Mesendoderm (in vitro differentiated cells): Measurements from ENCODE around the gene C1orf210.

Source experiments
- DNase-seq: peaks from one replicate; pipeline ENCODE4 v3.0.0; 2013
- H2AK5ac ChIP-seq: 2 replicates; pipeline ENCODE4 v1.6.1; 2013; ENCODE audit warnings: low read length, inconsistent platforms
- H2BK120ac ChIP-seq: 2 replicates; pipeline ENCODE4 v1.6.1; 2013; ENCODE audit warnings: low read depth, mild to moderate bottlenecking, low read length, moderate library complexity, mixed read lengths
- H2BK15ac ChIP-seq: replicated peaks from 2 replicates; pipeline ENCODE4 v1.6.1; 2013; ENCODE audit warnings: low read depth, mild to moderate bottlenecking, moderate library complexity
- H2BK5ac ChIP-seq: 2 replicates; pipeline ENCODE4 v1.6.1; 2013; ENCODE audit warnings: low read length, inconsistent platforms
- H3K18ac ChIP-seq: 2 replicates; pipeline ENCODE4 v1.6.1; 2013; ENCODE audit warnings: mild to moderate bottlenecking, low read length, mixed read lengths
- H3K23ac ChIP-seq: one replicate; pipeline ENCODE4 v1.6.1; 2013; ENCODE audit warnings: low read length
- H3K27ac ChIP-seq: 2 replicates; pipeline ENCODE4 v1.5.1; 2013; ENCODE audit warnings: low read depth, mild to moderate bottlenecking, inconsistent platforms, low read length, moderate library complexity
- H3K27me3 ChIP-seq: 2 replicates; pipeline ENCODE4 v1.6.1; 2013; ENCODE audit warnings: low read length, control low read depth, mild to moderate bottlenecking, inconsistent platforms; ENCODE audit not compliant: insufficient read depth, poor library complexity
- H3K36me3 ChIP-seq: 2 replicates; pipeline ENCODE4 v1.6.1; 2013; ENCODE audit warnings: low read length, inconsistent platforms; ENCODE audit not compliant: control insufficient read depth, insufficient read depth
- H3K4ac ChIP-seq: one replicate; pipeline ENCODE4 v1.6.1; 2013; ENCODE audit warnings: low read depth, mild to moderate bottlenecking, low read length, moderate library complexity
- H3K4me1 ChIP-seq: 2 replicates; pipeline ENCODE4 v1.6.1; 2013; ENCODE audit warnings: low read depth, low read length, inconsistent platforms; ENCODE audit not compliant: control insufficient read depth
- H3K4me2 ChIP-seq: 2 replicates; pipeline ENCODE4 v1.6.1; 2013; ENCODE audit warnings: low read length
- H3K4me3 ChIP-seq: 2 replicates; pipeline ENCODE4 v1.5.1; 2013; ENCODE audit warnings: mild to moderate bottlenecking, low read length
- H3K56ac ChIP-seq: one replicate; pipeline ENCODE4 v1.6.1; 2013; ENCODE audit warnings: low read length
- H3K79me1 ChIP-seq: 2 replicates; pipeline ENCODE4 v1.6.1; 2013; ENCODE audit warnings: low read length, inconsistent platforms
- H3K79me2 ChIP-seq: 2 replicates; pipeline ENCODE4 v1.6.1; 2013; ENCODE audit warnings: mild to moderate bottlenecking, low read length; ENCODE audit not compliant: control insufficient read depth, insufficient read depth
- H3K9ac ChIP-seq: 2 replicates; pipeline ENCODE4 v1.6.1; 2013; ENCODE audit warnings: low read length, inconsistent platforms
- H4K5ac ChIP-seq: one replicate; pipeline ENCODE4 v1.6.1; 2013; ENCODE audit warnings: low read length
- H4K8ac ChIP-seq: one replicate; pipeline ENCODE4 v1.6.1; 2013; ENCODE audit warnings: low read depth, mild to moderate bottlenecking, control low read depth, low read length, moderate library complexity
- WGBS: extraction: QIAGEN DNeasy Blood & Tissue Kit; methylation state at CpG from one replicate; pipeline ENCODE4 v1.1.7; 2013; ENCODE audit warnings: low lambda C conversion rate, missing lambda C conversion rate; ENCODE audit not compliant: insufficient coverage; ENCODE audit errors: extremely low coverage; 5-methylcytosine and 5-hydroxymethylcytosine counted together

C1orf210 gene

GRCh38 chr1:43302201-43302600 is 16.8 kb upstream of the C1orf210 start:
- Histone ChIP-seq H3K23ac (no peak overlapping the region), H3K9ac (no peak overlapping the region), H3K27ac (no peak overlapping the region), H3K4me1 (no peaks in the 10 kb centered on the region), H4K5ac (no peak overlapping the region), H3K4ac (no peak overlapping the region), H4K8ac (no peak overlapping the region), H2AK5ac (no peak overlapping the region), H3K79me2 (no peaks in the 10 kb centered on the region), H3K79me1 (no peaks in the 10 kb centered on the region), H2BK15ac (no peak overlapping the region), H3K18ac (no peak overlapping the region), H3K56ac (no peak overlapping the region), H3K36me3 (no peaks in the 10 kb centered on the region), H2BK120ac (no peak overlapping the region), H3K27me3 (no peaks in the 10 kb centered on the region), H2BK5ac (no peak overlapping the region), H3K4me3 (no peak overlapping the region), H3K4me2 (no peak overlapping the region)
- no peak for DNase-seq
- WGBS = no CpG with 5 or more reads among the region's 1 CpG

GRCh38 chr1:43300378-43301094 is 15.2 kb upstream of the C1orf210 start, which contains the start of gene TIE1:
Gene TIE1 (plus strand): TSS chr1:43300982. CDS start chr1:43301072, 90 bp downstream.
- DNase-seq = no peak
- Histone ChIP-seq H3K56ac (no peak within 1 kb of the TSS), H3K36me3 (no peaks in the 10 kb centered on the region), H3K27ac (no peak within 1 kb of the TSS), H3K9ac (no peak within 1 kb of the TSS), H3K23ac (no peak within 1 kb of the TSS), H4K5ac (no peak within 1 kb of the TSS), H2AK5ac (no peak within 1 kb of the TSS), H4K8ac (no peak within 1 kb of the TSS), H3K79me2 (no peaks in the 10 kb centered on the region), H3K4me2 (no peak within 1 kb of the TSS), H3K4me1 (no peaks in the 10 kb centered on the region), H3K4ac (no peak within 1 kb of the TSS), H3K79me1 (no peaks in the 10 kb centered on the region), H3K27me3 (no peaks in the 10 kb centered on the region), H2BK15ac (no peak within 1 kb of the TSS), H3K18ac (no peak within 1 kb of the TSS), H2BK5ac (no peak within 1 kb of the TSS), H3K4me3 (no peak within 1 kb of the TSS), H2BK120ac (no peak within 1 kb of the TSS)
- WGBS = no CpG with 5 or more reads among the region's 10 CpGs

GRCh38 chr1:43299101-43299500 is 13.7 kb upstream of the C1orf210 start:
- H2BK120ac ChIP-seq = no peak overlapping the region
- no peak overlapping the region for H2AK5ac ChIP-seq
- no peaks in the 10 kb centered on the region for H3K79me2 ChIP-seq
- no peak overlapping the region for H3K4ac ChIP-seq
- no peak overlapping the region for H4K5ac ChIP-seq
- H3K4me3 ChIP-seq = no peak overlapping the region
- H4K8ac ChIP-seq = no peak overlapping the region
- no peak overlapping the region for H3K56ac ChIP-seq
- no peak overlapping the region for H3K9ac ChIP-seq
- H3K27me3 ChIP-seq = no peaks in the 10 kb centered on the region
- no peak overlapping the region for H3K18ac ChIP-seq
- H3K4me1 ChIP-seq = no peaks in the 10 kb centered on the region
- no peaks in the 10 kb centered on the region for H3K79me1 ChIP-seq
- DNase-seq = no peak
- no peak overlapping the region for H3K27ac ChIP-seq
- no peak overlapping the region for H2BK5ac ChIP-seq
- H3K4me2 ChIP-seq = no peak overlapping the region
- no peak overlapping the region for H2BK15ac ChIP-seq
- H3K23ac ChIP-seq = no peak overlapping the region
- no peaks in the 10 kb centered on the region for H3K36me3 ChIP-seq

- no peaks in the 10 kb centered on the region for H3K27me3 ChIP-seq
- no peaks in the 10 kb centered on the region for H3K79me1 ChIP-seq
- H4K8ac ChIP-seq = no peak overlapping the region
- no peak overlapping the region for H3K4me2 ChIP-seq
- no peak overlapping the region for H3K27ac ChIP-seq
- no peak overlapping the region for H4K5ac ChIP-seq
- no peak overlapping the region for H3K23ac ChIP-seq
- DNase-seq = no peak
- H2BK15ac ChIP-seq = no peak overlapping the region
- H2AK5ac ChIP-seq = no peak overlapping the region
- no peaks in the 10 kb centered on the region for H3K36me3 ChIP-seq
- H3K4me3 ChIP-seq = no peak overlapping the region
- H3K4ac ChIP-seq = no peak overlapping the region
- no peak overlapping the region for H3K9ac ChIP-seq
- H3K56ac ChIP-seq = no peak overlapping the region
- H2BK120ac ChIP-seq = no peak overlapping the region
- no CpG with 5 or more reads among the region's 1 CpG for WGBS
- no peak overlapping the region for H3K18ac ChIP-seq
- no peaks in the 10 kb centered on the region for H3K79me2 ChIP-seq
- H3K4me1 ChIP-seq = no peaks in the 10 kb centered on the region
- H2BK5ac ChIP-seq = no peak overlapping the region
Measured at GRCh38 chr1:43298055-43298454, 12.7 kb upstream of the C1orf210 start.

GRCh38 chr1:43296207-43296606 is 10.8 kb upstream of the C1orf210 start:
- no peak overlapping the region for H4K8ac ChIP-seq
- no peak for DNase-seq
- H3K27me3 ChIP-seq = no peaks in the 10 kb centered on the region
- WGBS = no CpG with 5 or more reads among the region's 1 CpG
- H3K27ac ChIP-seq = no peak overlapping the region
- no peak overlapping the region for H3K4me2 ChIP-seq
- H2AK5ac ChIP-seq = no peak overlapping the region
- H3K36me3 ChIP-seq = no peaks in the 10 kb centered on the region
- no peak overlapping the region for H2BK120ac ChIP-seq
- H3K4me3 ChIP-seq = no peak overlapping the region
- no peak overlapping the region for H3K9ac ChIP-seq
- H3K23ac ChIP-seq = no peak overlapping the region
- no peak overlapping the region for H3K18ac ChIP-seq
- H3K79me2 ChIP-seq = no peaks in the 10 kb centered on the region
- no peak overlapping the region for H2BK15ac ChIP-seq
- H2BK5ac ChIP-seq = no peak overlapping the region
- H3K4me1 ChIP-seq = no peaks in the 10 kb centered on the region
- H4K5ac ChIP-seq = no peak overlapping the region
- no peak overlapping the region for H3K4ac ChIP-seq
- H3K79me1 ChIP-seq = no peaks in the 10 kb centered on the region
- H3K56ac ChIP-seq = no peak overlapping the region

- Histone ChIP-seq H3K27ac (no peak overlapping the region), H3K23ac (no peak overlapping the region), H3K4ac (no peak overlapping the region), H3K4me2 (no peak overlapping the region), H3K4me3 (no peak overlapping the region), H3K9ac (no peak overlapping the region), H3K27me3 (no peaks in the 10 kb centered on the region), H2BK15ac (no peak overlapping the region), H2BK120ac (no peak overlapping the region), H2AK5ac (no peak overlapping the region), H3K79me2 (no peaks in the 10 kb centered on the region), H2BK5ac (no peak overlapping the region), H3K4me1 (no peaks in the 10 kb centered on the region), H4K8ac (no peak overlapping the region), H3K36me3 (no peaks in the 10 kb centered on the region), H3K18ac (no peak overlapping the region), H4K5ac (no peak overlapping the region), H3K79me1 (no peaks in the 10 kb centered on the region), H3K56ac (no peak overlapping the region)
- WGBS = no CpG with 5 or more reads among the region's 8 CpGs
- DNase-seq = no peak
Measured at GRCh38 chr1:43294761-43295160, 9.4 kb upstream of the C1orf210 start.
